HUES6 (cell line): ENCODE results near the gene CWC15.
"Not testable (repeated sequence)": the region's sequence is repeated elsewhere in the genome, so short reads cannot be mapped to it uniquely, and the experiment has no call there.

Experiments
- H3K27ac ChIP-seq: 2 replicates; pipeline ENCODE4 v1.7.0; 2013; ENCODE audit warnings: low read depth, mild to moderate bottlenecking, low read length, inconsistent platforms
- H3K27me3 ChIP-seq: 2 replicates; pipeline ENCODE4 v1.6.1; 2013; ENCODE audit warnings: low read length; ENCODE audit not compliant: control insufficient read depth, insufficient read depth
- H3K36me3 ChIP-seq: 2 replicates; pipeline ENCODE4 v1.6.1; 2013; ENCODE audit warnings: low read length; ENCODE audit not compliant: control insufficient read depth, insufficient read depth
- H3K4me1 ChIP-seq: 2 replicates; pipeline ENCODE4 v1.6.1; 2013; ENCODE audit warnings: low read length; ENCODE audit not compliant: control insufficient read depth, insufficient read depth
- H3K4me3 ChIP-seq: 2 replicates; pipeline ENCODE4 v1.5.1; 2013; ENCODE audit warnings: low read depth, low read length
- H3K9ac ChIP-seq: one replicate; pipeline ENCODE4 v1.6.1; 2013; ENCODE audit warnings: mild to moderate bottlenecking, low read length
- H3K9me3 ChIP-seq: 2 replicates; pipeline ENCODE4 v1.6.1; 2013; ENCODE audit warnings: low read depth, low read length; ENCODE audit not compliant: control insufficient read depth, insufficient read depth

Gene CWC15

GRCh38 chr11:94973099-94973968 is at the start of gene CWC15, which contains the start of gene KDM4D:
Gene CWC15, minus strand, starts transcription at chr11:94973556. Its CDS starts 1,371 bp downstream, at chr11:94972185.
Gene KDM4D, plus strand, starts transcription at chr11:94973709. Its CDS starts 23,664 bp downstream, at chr11:94997373.
- H3K27ac ChIP-seq = peak within 1 kb of the TSS; percentile 32
- peak within 1 kb of the TSS; percentile 97 for H3K4me3 ChIP-seq
- no peaks in the 10 kb centered on the region for H3K9me3 ChIP-seq
- H3K27me3 ChIP-seq = no peaks in the 10 kb centered on the region
- peaks cover 39% of the 10 kb centered on the region for H3K36me3 ChIP-seq
- peak within 1 kb of the TSS; percentile 92 for H3K9ac ChIP-seq
- H3K4me1 ChIP-seq = 0 out of 2 replicates have a peak, but pooled peaks cover 4% of the 10 kb centered on the region

- not testable (repeated sequence) for H3K9ac ChIP-seq, H3K27ac ChIP-seq, H3K4me1 ChIP-seq, H3K27me3 ChIP-seq, H3K36me3 ChIP-seq, H3K9me3 ChIP-seq, H3K4me3 ChIP-seq
These were observed 48.1 kb upstream of the CWC15 start for GRCh38 chr11:95021468-95021867.

GRCh38 chr11:95016139-95016538 is 42.8 kb upstream of the CWC15 start:
- Histone ChIP-seq H3K9ac (no peak overlapping the region), H3K36me3 (no peaks in the 10 kb centered on the region), H3K27me3 (no peaks in the 10 kb centered on the region), H3K4me1 (no peaks in the 10 kb centered on the region), H3K4me3 (no peak overlapping the region), H3K9me3 (no peaks in the 10 kb centered on the region), H3K27ac (no peak overlapping the region)

- H3K4me3 ChIP-seq = no peak overlapping the region
- no peaks in the 10 kb centered on the region for H3K4me1 ChIP-seq
- no peak overlapping the region for H3K27ac ChIP-seq
- no peaks in the 10 kb centered on the region for H3K9me3 ChIP-seq
- no peaks in the 10 kb centered on the region for H3K27me3 ChIP-seq
- no peaks in the 10 kb centered on the region for H3K36me3 ChIP-seq
- H3K9ac ChIP-seq = no peak overlapping the region
These were observed 40.9 kb upstream of the CWC15 start for GRCh38 chr11:95014184-95014821.

- H3K9me3 ChIP-seq = no peaks in the 10 kb centered on the region
- no peak overlapping the region for H3K27ac ChIP-seq
- no peak overlapping the region for H3K4me3 ChIP-seq
- no peaks in the 10 kb centered on the region for H3K27me3 ChIP-seq
- H3K36me3 ChIP-seq = no peaks in the 10 kb centered on the region
- H3K4me1 ChIP-seq = no peaks in the 10 kb centered on the region
- no peak overlapping the region for H3K9ac ChIP-seq
These were observed 38.0 kb upstream of the CWC15 start for GRCh38 chr11:95011376-95011775.

GRCh38 chr11:95005642-95006041 is 32.3 kb upstream of the CWC15 start:
- Histone ChIP-seq H3K27me3 (no peaks in the 10 kb centered on the region), H3K4me1 (no peaks in the 10 kb centered on the region), H3K36me3 (no peaks in the 10 kb centered on the region), H3K27ac (no peak overlapping the region), H3K9ac (no peak overlapping the region), H3K4me3 (no peak overlapping the region), H3K9me3 (no peaks in the 10 kb centered on the region)

GRCh38 chr11:95003716-95004115 is 30.4 kb upstream of the CWC15 start:
- H3K4me1 ChIP-seq = no peaks in the 10 kb centered on the region
- no peak overlapping the region for H3K9ac ChIP-seq
- no peaks in the 10 kb centered on the region for H3K36me3 ChIP-seq
- H3K9me3 ChIP-seq = no peaks in the 10 kb centered on the region
- no peaks in the 10 kb centered on the region for H3K27me3 ChIP-seq
- no peak overlapping the region for H3K27ac ChIP-seq
- no peak overlapping the region for H3K4me3 ChIP-seq

GRCh38 chr11:94998285-94998684 is 24.9 kb upstream of the CWC15 start:
- H3K27me3 ChIP-seq = peaks cover 7% of the 10 kb centered on the region; the same call in 1 of the 2 replicates
- no peak overlapping the region for H3K9ac ChIP-seq
- no peaks in the 10 kb centered on the region for H3K36me3 ChIP-seq
- H3K4me3 ChIP-seq = no peak overlapping the region
- H3K4me1 ChIP-seq = no peaks in the 10 kb centered on the region
- H3K9me3 ChIP-seq = no peaks in the 10 kb centered on the region
- H3K27ac ChIP-seq = no peak overlapping the region

- no peaks in the 10 kb centered on the region for H3K4me1 ChIP-seq
- H3K27me3 ChIP-seq = peaks cover 7% of the 10 kb centered on the region; the same call in 1 of the 2 replicates
- H3K9me3 ChIP-seq = no peaks in the 10 kb centered on the region
- no peak overlapping the region for H3K4me3 ChIP-seq
- H3K9ac ChIP-seq = no peak overlapping the region
- no peaks in the 10 kb centered on the region for H3K36me3 ChIP-seq
- H3K27ac ChIP-seq = no peak overlapping the region
These were observed 24.1 kb upstream of the CWC15 start for GRCh38 chr11:94997437-94997836.

GRCh38 chr11:94993400-94993943 is 20.1 kb upstream of the CWC15 start:
- H3K4me1 ChIP-seq = no peaks in the 10 kb centered on the region
- H3K9ac ChIP-seq = no peak overlapping the region
- no peak overlapping the region for H3K4me3 ChIP-seq
- H3K27ac ChIP-seq = no peak overlapping the region
- H3K9me3 ChIP-seq = no peaks in the 10 kb centered on the region
- H3K27me3 ChIP-seq = peaks cover 11% of the 10 kb centered on the region; the same call in 1 of the 2 replicates
- H3K36me3 ChIP-seq = no peaks in the 10 kb centered on the region

GRCh38 chr11:94988748-94989147 is 15.4 kb upstream of the CWC15 start:
- H3K4me1 ChIP-seq = no peaks in the 10 kb centered on the region
- peaks cover 4% of the 10 kb centered on the region; the same call in 1 of the 2 replicates for H3K27me3 ChIP-seq
- no peaks in the 10 kb centered on the region for H3K36me3 ChIP-seq

More at GRCh38 chr11:94988748-94989147, 15.4 kb upstream of the CWC15 start:
- H3K9ac ChIP-seq = no peak overlapping the region
- H3K4me3 ChIP-seq = no peak overlapping the region
- H3K9me3 ChIP-seq = no peaks in the 10 kb centered on the region
- no peak overlapping the region for H3K27ac ChIP-seq
